ENCODE results near the gene DENND1A.
"Not testable (repeated sequence)": the region's sequence is repeated elsewhere in the genome, so short reads cannot be mapped to it uniquely, and the experiment has no call there.

The DENND1A gene

GRCh38 chr9:123820139-123820538, 109.8 kb downstream of the DENND1A start:
- H3K4me3 ChIP-seq (ENCODE audit: low read depth, low read length) = no peak overlapping the region
- TF ChIP-seq CTCF (IDR thresholded peaks at IDR 0.05; ENCODE audit: control insufficient read depth, extremely low read depth, insufficient read depth) = no peak
- no peak for DNase-seq (ENCODE audit: low read depth)

DNA sequence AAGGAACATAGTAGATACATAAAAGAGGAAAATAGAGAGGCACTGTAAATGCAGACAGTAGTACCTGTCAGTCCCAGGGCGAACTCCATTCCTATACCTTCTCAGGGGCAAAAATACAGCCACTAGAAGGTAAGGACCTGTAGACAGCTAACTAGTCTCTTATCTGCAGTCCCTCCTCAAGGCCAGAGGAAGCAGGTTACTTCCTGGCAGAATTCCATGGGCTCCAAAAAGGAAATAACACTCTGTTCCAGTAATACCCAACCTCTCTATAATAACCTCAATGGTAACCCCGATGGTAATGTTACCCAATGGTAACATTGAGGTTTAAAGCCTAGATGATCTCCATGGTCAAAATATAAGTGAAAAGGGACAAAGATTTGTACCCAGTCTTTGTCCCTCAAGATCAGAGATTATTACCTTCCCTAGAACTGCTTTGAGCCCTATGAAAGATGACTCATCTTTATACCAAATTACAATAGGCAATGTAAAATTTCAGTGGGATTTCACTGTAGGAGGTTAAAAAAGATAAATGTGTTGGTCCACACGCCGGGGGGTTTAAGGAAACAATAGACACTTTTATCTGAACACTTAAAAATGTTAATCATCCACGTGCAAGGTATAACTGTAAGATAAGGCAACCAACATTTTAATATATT, 113.0 kb downstream of the DENND1A start:
- H3K4me3 ChIP-seq (ENCODE audit: low read depth, low read length) = no peak overlapping the region
- DNase-seq (ENCODE audit: low read depth) = no peak
- no peak for TF ChIP-seq CTCF (IDR thresholded peaks at IDR 0.05; ENCODE audit: control insufficient read depth, extremely low read depth, insufficient read depth)

DNA sequence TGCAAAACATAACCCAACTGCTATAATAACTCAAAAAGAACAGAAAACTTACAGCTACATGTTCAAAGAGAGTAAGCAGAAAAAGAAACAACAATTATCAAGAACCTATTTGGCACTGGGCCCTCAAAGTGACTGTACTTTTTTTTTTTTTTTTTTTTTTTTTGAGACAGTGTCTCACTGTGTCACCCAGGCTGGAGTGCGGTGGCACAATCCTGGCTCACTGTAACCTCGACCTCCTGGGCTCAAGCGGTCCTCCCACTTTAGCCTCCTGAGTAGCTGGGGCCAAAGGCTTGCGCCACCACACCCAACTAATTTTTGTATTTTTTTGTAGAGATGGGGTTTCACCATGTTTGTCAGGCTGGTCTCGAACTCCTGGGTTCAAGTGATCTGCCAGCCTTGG, 114.1 kb downstream of the DENND1A start:
- DNase-seq (ENCODE audit: low read depth); H3K4me3 ChIP-seq (ENCODE audit: low read depth, low read length): not testable (repeated sequence)

DNA sequence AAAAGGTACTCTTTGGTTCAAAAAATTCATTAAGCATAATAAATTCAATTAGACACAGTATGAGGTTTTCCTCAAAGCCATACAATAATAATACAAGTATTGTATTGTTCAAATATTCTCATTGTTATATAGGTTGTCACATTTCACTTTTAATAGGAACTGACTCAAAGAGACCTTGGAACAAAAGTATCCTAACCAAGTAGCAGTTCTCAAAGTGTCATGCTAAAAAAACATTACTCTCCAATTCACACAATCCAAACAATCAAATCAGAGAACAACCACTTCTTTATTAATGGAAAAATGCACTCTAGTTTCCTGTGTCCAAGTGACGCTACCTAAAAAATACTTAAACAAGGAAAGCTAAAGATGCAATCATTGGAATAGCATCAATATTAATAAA, 115.4 kb downstream of the DENND1A start:
- TF ChIP-seq CTCF (IDR thresholded peaks at IDR 0.05; ENCODE audit: control insufficient read depth, extremely low read depth, insufficient read depth) = no peak
- no peak overlapping the region for H3K4me3 ChIP-seq (ENCODE audit: low read depth, low read length)
- DNase-seq (ENCODE audit: low read depth) = no peak

DNA sequence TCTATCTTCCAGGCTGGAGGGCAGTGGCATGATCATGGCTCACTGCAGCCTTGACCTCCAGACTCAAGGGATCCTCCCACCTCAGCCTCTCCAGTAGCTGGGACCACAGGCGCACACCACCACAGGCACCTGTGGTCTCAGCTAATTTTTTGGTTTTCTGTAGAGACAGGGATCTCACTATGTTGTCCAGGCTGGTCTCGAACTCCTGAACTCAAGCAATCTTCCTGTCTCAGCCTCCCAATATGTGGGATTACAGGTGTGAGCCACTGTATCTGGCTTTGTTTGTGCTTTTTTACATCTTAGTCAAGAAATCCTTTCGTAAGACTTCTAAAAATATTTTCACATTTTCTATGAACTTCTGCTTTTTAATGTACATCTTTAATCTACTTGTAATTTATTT, 116.9 kb downstream of the DENND1A start:
- TF ChIP-seq CTCF (IDR thresholded peaks at IDR 0.05; ENCODE audit: control insufficient read depth, extremely low read depth, insufficient read depth) = no peak
- DNase-seq (ENCODE audit: low read depth) = no peak
- H3K4me3 ChIP-seq (ENCODE audit: low read depth, low read length) = no peak overlapping the region

- no peak overlapping the region for H3K4me3 ChIP-seq (ENCODE audit: low read depth, low read length)
These were observed 122.7 kb downstream of the DENND1A start for GRCh38 chr9:123807251-123807650.

DNA sequence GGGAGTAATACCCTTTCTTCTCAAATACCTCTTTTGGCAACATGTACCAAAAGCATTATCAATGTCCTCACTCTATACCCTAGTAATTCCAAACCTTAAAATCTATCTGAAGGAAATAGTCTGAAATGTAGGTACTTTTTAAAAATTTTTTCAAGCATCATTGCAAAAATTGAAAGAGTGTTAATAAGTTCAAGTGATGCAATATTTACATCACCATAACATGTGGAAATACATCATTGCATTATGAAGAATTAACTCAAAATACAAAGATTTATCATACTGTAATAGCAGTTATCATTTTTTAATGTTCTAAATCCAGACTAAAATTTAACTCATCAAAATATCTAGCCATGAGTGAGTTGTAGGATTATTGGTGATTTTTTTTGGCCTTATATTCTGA, 123.1 kb downstream of the DENND1A start:
- DNase-seq (ENCODE audit: low read depth) = no peak
- no peak overlapping the region for H3K4me3 ChIP-seq (ENCODE audit: low read depth, low read length)
- TF ChIP-seq CTCF (IDR thresholded peaks at IDR 0.05; ENCODE audit: control insufficient read depth, extremely low read depth, insufficient read depth) = no peak

More at GRCh38 chr9:123807251-123807650, 122.7 kb downstream of the DENND1A start:
- DNase-seq (ENCODE audit: low read depth) = no peak
- TF ChIP-seq CTCF (IDR thresholded peaks at IDR 0.05; ENCODE audit: control insufficient read depth, extremely low read depth, insufficient read depth) = no peak

Data from LNCaP clone FGC (cell line).